Loucy (cell line): ENCODE results near the gene ACOT11.

Source experiments
- CTCF ChIP-seq: fragments of 200-600 bp; sonication (generic); conservative IDR thresholded peaks from 2 replicates; pipeline ENCODE4 v1.5.1; 2014; ENCODE audit warnings: mild to moderate bottlenecking, antibody characterized with exemption, low read length
- EZH2phosphoT487 ChIP-seq: fragments of 200-600 bp; IDR thresholded peaks from 2 replicates; pipeline ENCODE4 v1.6.1; 2018; ENCODE audit warnings: antibody characterized with exemption, mild to moderate bottlenecking, moderate library complexity, borderline replicate concordance

- TF ChIP-seq EZH2phosphoT487: no peak
- TF ChIP-seq CTCF: no peak
Observed at GRCh38 chr1:54556110-54556509, 8.1 kb downstream of the ACOT11 start.
